Measurements from ENCODE around the gene CROCC2. TPM values are rescaled to one million over a fixed set of nuclear protein-coding genes. Genes with fewer than 3 reads are reported as not detected.
A peak's percentile ranks its signal among the peaks of the same experiment; 100 is the strongest.

CROCC2 gene
- total and polyA plus RNA-seq, 2 donors (not counting 1 experiment from before 2014, with no cell fraction given): not detected

GRCh38 chr2:241000831-241001321 is 94.7 kb downstream of the CROCC2 start:
- no peak overlapping the region for H3K4me2 ChIP-seq (replicated peaks; ENCODE audit: low read depth, low read length, poor library complexity, severe bottlenecking)
- 96% methylated on average over 8 of the region's 9 CpGs for WGBS (ENCODE audit: insufficient coverage)
- no peaks in the 10 kb centered on the region for H4K20me1 ChIP-seq (ENCODE audit: control insufficient read depth, insufficient read depth, low read length, poor library complexity, severe bottlenecking)
- H3K27ac ChIP-seq (ENCODE audit: low read length in 2 of 2): no peak overlapping the region
- Mint-ChIP-seq H3K27me3 (peaks cover 28% of the 10 kb centered on the region), H3K4me3 (peak overlapping the region; percentile 55), H3K27ac (no peak overlapping the region), H3K4me1 (peaks cover 11% of the 10 kb centered on the region), H3K9me3 (ENCODE audit: insufficient read depth) (peaks cover 8% of the 10 kb centered on the region)
- H3K79me2 ChIP-seq (ENCODE audit: control insufficient read depth, insufficient read depth, low read length): no peaks in the 10 kb centered on the region
- H3K9ac ChIP-seq (ENCODE audit: low read length): no peak overlapping the region
- TF ChIP-seq, protein P1, sequence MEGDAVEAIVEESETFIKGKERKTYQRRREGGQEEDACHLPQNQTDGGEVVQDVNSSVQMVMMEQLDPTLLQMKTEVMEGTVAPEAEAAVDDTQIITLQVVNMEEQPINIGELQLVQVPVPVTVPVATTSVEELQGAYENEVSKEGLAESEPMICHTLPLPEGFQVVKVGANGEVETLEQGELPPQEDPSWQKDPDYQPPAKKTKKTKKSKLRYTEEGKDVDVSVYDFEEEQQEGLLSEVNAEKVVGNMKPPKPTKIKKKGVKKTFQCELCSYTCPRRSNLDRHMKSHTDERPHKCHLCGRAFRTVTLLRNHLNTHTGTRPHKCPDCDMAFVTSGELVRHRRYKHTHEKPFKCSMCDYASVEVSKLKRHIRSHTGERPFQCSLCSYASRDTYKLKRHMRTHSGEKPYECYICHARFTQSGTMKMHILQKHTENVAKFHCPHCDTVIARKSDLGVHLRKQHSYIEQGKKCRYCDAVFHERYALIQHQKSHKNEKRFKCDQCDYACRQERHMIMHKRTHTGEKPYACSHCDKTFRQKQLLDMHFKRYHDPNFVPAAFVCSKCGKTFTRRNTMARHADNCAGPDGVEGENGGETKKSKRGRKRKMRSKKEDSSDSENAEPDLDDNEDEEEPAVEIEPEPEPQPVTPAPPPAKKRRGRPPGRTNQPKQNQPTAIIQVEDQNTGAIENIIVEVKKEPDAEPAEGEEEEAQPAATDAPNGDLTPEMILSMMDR (IDR thresholded peaks at IDR 0.05): no peak
- no peak for TF ChIP-seq EZH2 (IDR thresholded peaks at IDR 0.05; ENCODE audit: borderline replicate concordance, insufficient read depth, low read depth, low read length, poor library complexity, severe bottlenecking)
- no peak for ATAC-seq (ENCODE audit: low read depth)
- ChIA-PET POLR2A (no interaction called here), CTCF (interaction anchor here (1.7 kb wide), 1 partner anchor 9 kb away, joined by 3 read pairs; no protein-coding TSS in a partner anchor)
- DNase-seq: no peak
- no peak overlapping the region for H2AFZ ChIP-seq (ENCODE audit: insufficient read depth, low read depth, low read length, poor library complexity, severe bottlenecking)
- H3K9me3 ChIP-seq (ENCODE audit: control extremely low read depth in 1 of 3, control insufficient read depth in 2 of 3, insufficient read depth in 1 of 3, low read length in 2 of 3): peaks cover 1 to 37% (median 19%) of the 10 kb centered on the region in 3 donors
- H3K4me1 ChIP-seq (ENCODE audit: control insufficient read depth in 2 of 2, insufficient read depth in 2 of 2, low read length in 2 of 2): peaks cover 7 to 8% of the 10 kb centered on the region in 2 donors
- intact Hi-C loops (cut with micrococcal nuclease): no loop called here
- peaks cover 0 to 34% (median 6%) of the 10 kb centered on the region in 4 experiments for H3K27me3 ChIP-seq (replicated peaks in 1 of 4; ENCODE audit: control extremely low read depth in 1 of 4, control insufficient read depth in 3 of 4, insufficient read depth in 4 of 4, low read length in 3 of 4)
- H3K36me3 ChIP-seq (replicated peaks in 1 of 2; ENCODE audit: control extremely low read depth in 1 of 2, control insufficient read depth in 1 of 2, extremely low read depth in 1 of 2, insufficient read depth in 2 of 2, low read length in 1 of 2): no peaks in the 10 kb centered on the region
- no peak overlapping the region for H3K4me3 ChIP-seq (ENCODE audit: control extremely low read depth in 1 of 5, extremely low read depth in 1 of 5, insufficient read depth in 1 of 5, low read depth in 2 of 5, low read length in 4 of 5)

GRCh38 chr2:241001413-241002274 is 95.5 kb downstream of the CROCC2 start:
- Histone ChIP-seq H3K27ac (ENCODE audit: low read length in 2 of 2) (no peak overlapping the region), H4K20me1 (ENCODE audit: control insufficient read depth, insufficient read depth, low read length, poor library complexity, severe bottlenecking) (no peaks in the 10 kb centered on the region), H3K4me2 (replicated peaks; ENCODE audit: low read depth, low read length, poor library complexity, severe bottlenecking) (no peak overlapping the region), H2AFZ (ENCODE audit: insufficient read depth, low read depth, low read length, poor library complexity, severe bottlenecking) (no peak overlapping the region), H3K79me2 (ENCODE audit: control insufficient read depth, insufficient read depth, low read length) (no peaks in the 10 kb centered on the region), H3K4me3 (ENCODE audit: control extremely low read depth in 1 of 5, extremely low read depth in 1 of 5, insufficient read depth in 1 of 5, low read depth in 2 of 5, low read length in 4 of 5) (no peak overlapping the region), H3K9ac (ENCODE audit: low read length) (no peak overlapping the region), H3K9me3 (ENCODE audit: control extremely low read depth in 1 of 3, control insufficient read depth in 2 of 3, insufficient read depth in 1 of 3, low read length in 2 of 3) (peaks cover 1 to 37% (median 19%) of the 10 kb centered on the region in 3 donors), H3K27me3 (replicated peaks in 1 of 4; ENCODE audit: control extremely low read depth in 1 of 4, control insufficient read depth in 3 of 4, insufficient read depth in 4 of 4, low read length in 3 of 4) (peaks cover 0 to 28% (median 6%) of the 10 kb centered on the region in 4 experiments), H3K4me1 (ENCODE audit: control insufficient read depth in 2 of 2, insufficient read depth in 2 of 2, low read length in 2 of 2) (peaks cover 7 to 8% of the 10 kb centered on the region in 2 donors), H3K36me3 (replicated peaks in 1 of 2; ENCODE audit: control extremely low read depth in 1 of 2, control insufficient read depth in 1 of 2, extremely low read depth in 1 of 2, insufficient read depth in 2 of 2, low read length in 1 of 2) (no peaks in the 10 kb centered on the region)
- DNase-seq (no peak), ATAC-seq (ENCODE audit: low read depth) (no peak)
- Mint-ChIP-seq H3K27ac (no peak overlapping the region), H3K4me1 (peaks cover 11% of the 10 kb centered on the region), H3K9me3 (ENCODE audit: insufficient read depth) (peaks cover 11% of the 10 kb centered on the region), H3K27me3 (peaks cover 28% of the 10 kb centered on the region), H3K4me3 (peak overlapping the region; percentile 26)
- POLR2A ChIA-PET: no interaction called here
- CTCF ChIA-PET: interaction anchor here (1.2 to 1.7 kb wide), 2 partner anchors 8 to 47 kb away, joined by 3 read pairs; no protein-coding TSS in a partner anchor
- intact Hi-C loops (cut with micrococcal nuclease): no loop called here
- WGBS (ENCODE audit: insufficient coverage): 97% methylated on average over 16 of the region's 21 CpGs
- TF ChIP-seq, protein P1 (IDR thresholded peaks at IDR 0.05): no peak
- no peak for TF ChIP-seq EZH2 (IDR thresholded peaks at IDR 0.05; ENCODE audit: borderline replicate concordance, insufficient read depth, low read depth, low read length, poor library complexity, severe bottlenecking)

Measured in B cell (primary cell).